OCI-LY1 (cell line): ENCODE data around the gene C19orf25.

Source experiments
- EZH2 ChIP-seq: fragments of 200-600 bp; sonication (generic), shearing (Covaris generic); IDR thresholded peaks from 2 replicates; pipeline ENCODE4 v1.8.0; 2017; ENCODE audit warnings: borderline replicate concordance, mixed run types, mild to moderate bottlenecking, antibody characterized with exemption, low read length, moderate library complexity, mixed read lengths
- TF ChIP-seq, protein P1 (sequence below): fragments of 200-600 bp; sonication (generic), shearing (Covaris generic); IDR thresholded peaks from 2 replicates; pipeline ENCODE4 v1.5.1; 2017; ENCODE audit warnings: mild to moderate bottlenecking, antibody characterized with exemption, low read length, moderate library complexity, mixed read lengths

DNA sequence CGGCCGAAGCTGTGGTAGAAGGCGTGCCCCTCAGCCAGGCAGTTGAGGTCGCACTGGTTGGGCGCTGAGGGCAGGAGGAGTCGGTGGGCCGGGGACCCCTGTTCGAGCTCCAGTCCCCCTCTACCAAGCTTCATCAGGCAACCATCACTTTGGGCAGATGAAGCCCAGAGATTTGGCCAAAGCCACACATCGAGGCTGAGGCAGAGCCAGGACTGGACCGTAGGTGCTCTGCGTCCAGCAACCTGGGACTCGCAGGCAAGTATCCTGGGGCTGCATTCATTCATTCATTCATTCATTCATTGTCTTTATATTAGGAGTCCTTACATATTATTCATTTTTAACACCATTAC is 29.5 kb upstream of the C19orf25 start:
- TF ChIP-seq, protein P1, sequence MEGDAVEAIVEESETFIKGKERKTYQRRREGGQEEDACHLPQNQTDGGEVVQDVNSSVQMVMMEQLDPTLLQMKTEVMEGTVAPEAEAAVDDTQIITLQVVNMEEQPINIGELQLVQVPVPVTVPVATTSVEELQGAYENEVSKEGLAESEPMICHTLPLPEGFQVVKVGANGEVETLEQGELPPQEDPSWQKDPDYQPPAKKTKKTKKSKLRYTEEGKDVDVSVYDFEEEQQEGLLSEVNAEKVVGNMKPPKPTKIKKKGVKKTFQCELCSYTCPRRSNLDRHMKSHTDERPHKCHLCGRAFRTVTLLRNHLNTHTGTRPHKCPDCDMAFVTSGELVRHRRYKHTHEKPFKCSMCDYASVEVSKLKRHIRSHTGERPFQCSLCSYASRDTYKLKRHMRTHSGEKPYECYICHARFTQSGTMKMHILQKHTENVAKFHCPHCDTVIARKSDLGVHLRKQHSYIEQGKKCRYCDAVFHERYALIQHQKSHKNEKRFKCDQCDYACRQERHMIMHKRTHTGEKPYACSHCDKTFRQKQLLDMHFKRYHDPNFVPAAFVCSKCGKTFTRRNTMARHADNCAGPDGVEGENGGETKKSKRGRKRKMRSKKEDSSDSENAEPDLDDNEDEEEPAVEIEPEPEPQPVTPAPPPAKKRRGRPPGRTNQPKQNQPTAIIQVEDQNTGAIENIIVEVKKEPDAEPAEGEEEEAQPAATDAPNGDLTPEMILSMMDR, result no peak
- no peak for TF ChIP-seq EZH2
